AG09309 (cell line): ENCODE results near the gene CAPN6.

Experiments used
- DNase-seq: peaks from one replicate; pipeline ENCODE4 v3.0.0-alpha.2; 2010; ENCODE audit warnings: low read depth
- H3K4me3 ChIP-seq: 2 replicates; pipeline ENCODE4 v1.5.1; 2011; ENCODE audit warnings: mild to moderate bottlenecking, low read depth, low read length, moderate library complexity; ENCODE audit not compliant: control insufficient read depth
- TF ChIP-seq, protein P1 (sequence below): IDR thresholded peaks from 2 replicates; pipeline ENCODE4 v1.5.1; 2011; ENCODE audit warnings: mild to moderate bottlenecking, low read depth, low read length, inconsistent platforms; ENCODE audit not compliant: insufficient read depth, control insufficient read depth; ENCODE audit errors: missing control alignments

Gene CAPN6

DNA sequence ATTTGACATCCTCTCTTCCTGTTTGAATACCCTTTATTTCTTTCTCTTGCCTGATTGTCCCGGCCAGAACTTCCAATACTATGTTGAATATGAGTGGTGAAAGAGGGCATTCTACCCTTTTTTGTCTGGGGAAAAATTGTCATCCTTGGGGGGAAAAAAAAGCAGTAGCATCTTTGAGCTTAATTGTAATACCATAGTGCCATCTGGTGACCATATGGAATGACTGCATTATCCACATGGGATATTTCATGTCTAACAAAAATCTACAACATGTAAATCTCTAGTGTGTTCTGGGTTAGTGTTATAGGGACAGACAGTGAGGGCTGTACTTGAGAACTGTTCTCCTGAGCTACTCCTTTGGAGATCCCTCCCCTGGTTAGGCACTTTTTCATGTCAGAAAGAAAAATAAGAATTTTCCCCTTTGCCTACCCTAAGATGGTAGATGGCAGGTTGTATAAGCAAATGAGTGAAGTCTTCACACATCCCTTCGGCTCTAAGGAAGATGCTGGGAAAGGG is 26.0 kb downstream of the CAPN6 start:
- TF ChIP-seq, protein P1, sequence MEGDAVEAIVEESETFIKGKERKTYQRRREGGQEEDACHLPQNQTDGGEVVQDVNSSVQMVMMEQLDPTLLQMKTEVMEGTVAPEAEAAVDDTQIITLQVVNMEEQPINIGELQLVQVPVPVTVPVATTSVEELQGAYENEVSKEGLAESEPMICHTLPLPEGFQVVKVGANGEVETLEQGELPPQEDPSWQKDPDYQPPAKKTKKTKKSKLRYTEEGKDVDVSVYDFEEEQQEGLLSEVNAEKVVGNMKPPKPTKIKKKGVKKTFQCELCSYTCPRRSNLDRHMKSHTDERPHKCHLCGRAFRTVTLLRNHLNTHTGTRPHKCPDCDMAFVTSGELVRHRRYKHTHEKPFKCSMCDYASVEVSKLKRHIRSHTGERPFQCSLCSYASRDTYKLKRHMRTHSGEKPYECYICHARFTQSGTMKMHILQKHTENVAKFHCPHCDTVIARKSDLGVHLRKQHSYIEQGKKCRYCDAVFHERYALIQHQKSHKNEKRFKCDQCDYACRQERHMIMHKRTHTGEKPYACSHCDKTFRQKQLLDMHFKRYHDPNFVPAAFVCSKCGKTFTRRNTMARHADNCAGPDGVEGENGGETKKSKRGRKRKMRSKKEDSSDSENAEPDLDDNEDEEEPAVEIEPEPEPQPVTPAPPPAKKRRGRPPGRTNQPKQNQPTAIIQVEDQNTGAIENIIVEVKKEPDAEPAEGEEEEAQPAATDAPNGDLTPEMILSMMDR, result peak; percentile 47
- DNase-seq, result no peak
- no peak overlapping the region for H3K4me3 ChIP-seq

DNA sequence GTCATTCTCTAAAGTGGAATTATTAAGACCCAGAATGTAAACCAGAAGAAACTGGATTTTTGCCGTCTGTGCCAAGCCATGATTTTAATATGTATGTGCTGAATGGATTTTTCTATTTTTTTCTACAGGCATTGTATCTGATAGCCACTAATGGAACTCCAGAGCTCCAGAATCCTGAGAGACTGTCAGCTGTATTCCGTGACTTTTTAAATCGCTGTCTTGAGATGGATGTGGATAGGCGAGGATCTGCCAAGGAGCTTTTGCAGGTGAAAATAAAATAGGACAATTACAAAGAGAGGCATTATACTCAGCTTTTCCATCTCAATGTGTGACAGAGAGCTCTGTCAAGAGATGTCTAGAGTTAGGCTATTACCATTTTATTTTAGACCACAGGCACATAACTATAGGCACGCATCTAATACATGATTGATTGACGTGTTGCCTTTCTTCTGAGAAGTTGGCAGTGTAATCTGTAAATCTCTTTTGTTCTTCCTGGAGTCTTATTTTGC is 53.9 kb downstream of the CAPN6 start:
- TF ChIP-seq, protein P1, result no peak

DNA sequence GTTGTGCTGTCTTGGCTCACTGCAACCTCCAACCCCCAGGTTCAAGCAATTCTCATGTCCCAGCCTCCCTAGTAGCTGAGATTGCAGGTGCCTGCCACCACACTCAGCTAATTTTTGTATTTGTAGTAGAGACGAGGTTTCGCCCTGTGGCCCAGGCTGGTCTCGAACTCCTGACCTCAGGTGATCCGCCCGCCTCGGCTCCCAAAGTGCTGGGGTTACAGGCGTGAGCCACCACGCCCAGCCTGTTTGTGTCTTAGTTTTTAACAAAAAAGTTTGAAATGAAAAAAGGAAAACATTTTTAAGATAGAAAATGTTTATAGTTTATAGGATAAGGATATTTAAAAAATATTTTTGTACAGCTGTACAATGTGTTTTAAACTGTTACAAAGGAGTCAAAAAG is 62.4 kb downstream of the CAPN6 start:
- TF ChIP-seq, protein P1, result no peak
- H3K4me3 ChIP-seq, result no peak overlapping the region
- DNase-seq, result no peak

More for the DNA sequence above, 53.9 kb downstream of the CAPN6 start:
- no peak for DNase-seq
- H3K4me3 ChIP-seq, result no peak overlapping the region

DNA sequence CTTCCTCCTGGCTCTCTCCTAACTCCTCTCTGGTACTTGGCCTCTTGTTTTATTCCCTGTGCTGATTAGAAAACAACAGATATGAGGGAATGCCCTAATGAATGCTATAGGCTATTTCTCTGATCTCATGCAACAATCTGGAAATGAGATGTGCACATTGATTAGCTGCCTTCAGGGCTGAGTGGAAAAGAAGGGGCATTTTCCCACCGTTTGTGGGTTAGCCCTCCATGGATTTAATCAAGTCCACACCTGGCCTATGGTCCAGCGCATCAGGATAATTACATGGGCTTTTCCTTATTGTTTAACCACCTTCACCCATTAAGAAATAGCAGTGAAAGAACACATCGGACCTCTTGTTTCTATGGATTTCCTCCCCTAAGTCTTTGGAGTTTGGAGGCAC is 70.0 kb downstream of the CAPN6 start:
- DNase-seq, result no peak
- no peak overlapping the region for H3K4me3 ChIP-seq
- TF ChIP-seq, protein P1, result no peak

DNA sequence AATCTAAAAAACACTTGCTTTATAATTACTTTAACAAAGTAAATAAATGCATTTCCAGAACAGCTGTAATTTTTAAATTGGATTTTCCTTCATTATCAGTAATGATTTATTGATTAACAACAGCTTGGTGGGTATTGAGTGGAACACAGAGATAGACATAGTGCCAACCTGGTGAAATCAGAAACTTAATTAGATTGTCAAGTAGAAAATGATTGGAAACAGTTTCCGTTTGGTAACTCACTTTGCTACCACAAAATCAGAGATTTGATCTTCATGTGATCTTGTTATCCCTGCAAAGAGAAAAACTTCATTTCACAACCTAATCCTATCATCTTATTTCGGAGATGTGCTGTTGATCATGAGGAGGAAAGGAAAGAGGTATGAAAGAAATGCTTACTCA is 70.8 kb downstream of the CAPN6 start:
- TF ChIP-seq, protein P1, result no peak
- DNase-seq, result no peak
- no peak overlapping the region for H3K4me3 ChIP-seq
